Measurements from ENCODE around the gene TBX22. TPM values are rescaled to one million over a fixed set of nuclear protein-coding genes. Genes with fewer than 3 reads are reported as not detected.
"Not testable (repeated sequence)": the region's sequence is repeated elsewhere in the genome, so short reads cannot be mapped to it uniquely, and the experiment has no call there.

Gene TBX22, protein sequence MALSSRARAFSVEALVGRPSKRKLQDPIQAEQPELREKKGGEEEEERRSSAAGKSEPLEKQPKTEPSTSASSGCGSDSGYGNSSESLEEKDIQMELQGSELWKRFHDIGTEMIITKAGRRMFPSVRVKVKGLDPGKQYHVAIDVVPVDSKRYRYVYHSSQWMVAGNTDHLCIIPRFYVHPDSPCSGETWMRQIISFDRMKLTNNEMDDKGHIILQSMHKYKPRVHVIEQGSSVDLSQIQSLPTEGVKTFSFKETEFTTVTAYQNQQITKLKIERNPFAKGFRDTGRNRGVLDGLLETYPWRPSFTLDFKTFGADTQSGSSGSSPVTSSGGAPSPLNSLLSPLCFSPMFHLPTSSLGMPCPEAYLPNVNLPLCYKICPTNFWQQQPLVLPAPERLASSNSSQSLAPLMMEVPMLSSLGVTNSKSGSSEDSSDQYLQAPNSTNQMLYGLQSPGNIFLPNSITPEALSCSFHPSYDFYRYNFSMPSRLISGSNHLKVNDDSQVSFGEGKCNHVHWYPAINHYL
- not detected for total RNA-seq

DNA sequence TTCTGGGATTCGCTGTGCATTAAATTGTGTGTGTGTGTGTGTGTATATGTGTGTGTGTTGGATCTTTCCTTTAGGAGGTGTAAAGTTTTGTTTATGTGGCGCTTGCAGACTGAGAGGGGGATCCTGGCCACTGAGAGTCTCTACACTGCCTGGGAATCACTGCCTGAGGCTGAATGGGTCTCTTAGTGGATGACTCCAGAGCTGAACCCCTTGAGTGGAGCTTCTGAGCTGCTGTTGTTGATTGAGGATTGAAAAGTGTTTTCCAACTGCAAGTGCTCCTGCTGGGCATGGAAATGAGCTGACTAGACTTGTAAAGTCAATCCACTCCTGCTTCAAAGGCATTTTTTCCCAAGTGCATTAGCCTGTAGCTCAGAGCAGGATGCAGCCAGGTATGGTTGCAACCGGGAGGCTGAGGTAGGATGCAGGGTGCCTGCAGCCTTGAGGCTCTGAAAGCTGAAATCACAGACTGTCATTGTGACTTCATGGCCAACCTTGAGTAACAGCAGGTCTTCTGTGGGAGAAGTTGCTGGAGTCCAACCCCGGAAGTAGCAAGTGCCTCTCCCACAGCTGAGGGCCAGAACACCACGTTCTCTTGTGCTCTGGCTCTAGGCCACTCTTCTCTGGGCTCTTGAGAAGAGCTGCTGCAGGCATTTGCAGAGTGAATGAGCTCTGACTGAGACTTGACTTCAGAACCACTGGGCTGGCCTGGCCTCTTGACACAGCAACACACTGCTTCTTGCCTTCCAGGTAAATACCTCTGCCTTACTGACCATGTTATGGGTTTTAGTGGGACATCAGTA is at the start of gene TBX22:
TBX22 (plus strand) TSS at position 613 of the 800 bp plus-strand sequence. CDS start 7,517 bp downstream, outside the sequence.
- Mint-ChIP-seq H3K9me3 (ENCODE audit: low read depth) (no peaks in the 10 kb centered on the region), H3K36me3 (no peaks in the 10 kb centered on the region), H3K27me3 (no peaks in the 10 kb centered on the region), H3K4me3 (no peak within 1 kb of the TSS), H3K4me1 (no peaks in the 10 kb centered on the region), H3K27ac (no peak within 1 kb of the TSS)
- CTCF ChIA-PET: no interaction called here
- DNase-seq (no peak), ATAC-seq (no peak)

- no peak for DNase-seq
- no peaks in the 10 kb centered on the region for H3K27me3 Mint-ChIP-seq
- no peak overlapping the region for H3K4me3 Mint-ChIP-seq
- no peaks in the 10 kb centered on the region for H3K4me1 Mint-ChIP-seq
- peaks cover 4% of the 10 kb centered on the region for H3K9me3 Mint-ChIP-seq (ENCODE audit: low read depth)
- no peaks in the 10 kb centered on the region for H3K36me3 Mint-ChIP-seq
- no peak for ATAC-seq
- no peak overlapping the region for H3K27ac Mint-ChIP-seq
- CTCF ChIA-PET: no interaction called here
Observed at GRCh38 chrX:79975605-79976004, 38.9 kb upstream of the TBX22 start.

- no peak for ATAC-seq
- Mint-ChIP-seq H3K4me1 (no peaks in the 10 kb centered on the region), H3K9me3 (ENCODE audit: low read depth) (no peaks in the 10 kb centered on the region), H3K36me3 (no peaks in the 10 kb centered on the region), H3K27me3 (no peaks in the 10 kb centered on the region), H3K27ac (no peak overlapping the region), H3K4me3 (no peak overlapping the region)
- CTCF ChIA-PET: no interaction called here
- DNase-seq: no peak
Observed at GRCh38 chrX:80004458-80004857, 10.1 kb upstream of the TBX22 start.

DNA sequence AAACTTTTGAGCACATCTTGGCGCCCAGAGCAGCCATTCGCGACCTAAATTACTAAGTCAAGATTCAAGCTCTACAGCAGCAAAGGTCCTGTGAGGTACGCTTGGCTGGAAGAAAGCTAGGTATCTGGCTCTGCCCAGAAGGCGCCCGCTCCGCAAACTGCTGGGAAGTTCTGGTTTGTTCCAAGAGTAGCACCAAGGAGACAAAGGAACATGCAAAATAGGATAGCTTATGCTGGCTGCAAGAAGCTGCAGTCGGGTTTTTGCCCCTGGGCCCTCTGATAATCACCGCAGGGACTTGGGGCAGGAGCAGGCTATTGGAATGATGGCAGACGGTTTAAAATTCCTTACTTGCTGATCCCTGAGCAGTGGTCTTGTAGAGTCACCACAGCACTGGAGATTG is 3.0 kb upstream of the TBX22 start:
- H3K4me1 Mint-ChIP-seq: no peaks in the 10 kb centered on the region
- no peak overlapping the region for H3K4me3 Mint-ChIP-seq
- ATAC-seq (no peak), DNase-seq (no peak)
- H3K36me3 Mint-ChIP-seq: no peaks in the 10 kb centered on the region
- no peaks in the 10 kb centered on the region for H3K27me3 Mint-ChIP-seq
- H3K27ac Mint-ChIP-seq: no peak overlapping the region
- no peaks in the 10 kb centered on the region for H3K9me3 Mint-ChIP-seq (ENCODE audit: low read depth)
- CTCF ChIA-PET: no interaction called here

DNA sequence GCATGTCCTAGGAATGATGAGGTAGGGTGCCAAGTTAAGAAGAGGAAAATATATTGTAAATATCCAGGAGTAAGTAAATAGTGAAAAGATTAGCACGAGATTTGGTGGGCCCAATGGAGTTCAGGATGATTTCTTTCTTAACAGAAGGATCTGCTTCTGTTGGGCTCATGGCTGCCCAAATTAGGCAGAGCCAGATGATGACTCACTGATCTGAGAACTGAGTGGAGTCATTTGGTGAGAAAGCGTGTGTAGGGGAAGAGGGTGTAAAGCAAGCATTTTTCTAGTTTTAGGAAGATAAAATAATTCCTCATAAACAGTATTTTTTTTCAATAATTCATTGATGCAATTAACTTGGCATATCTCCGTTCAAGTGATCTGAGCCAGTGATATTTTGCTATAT is 1.6 kb downstream of the TBX22 start:
- Mint-ChIP-seq H3K4me1 (no peaks in the 10 kb centered on the region), H3K27ac (no peak overlapping the region), H3K9me3 (ENCODE audit: low read depth) (no peaks in the 10 kb centered on the region), H3K27me3 (no peaks in the 10 kb centered on the region), H3K4me3 (no peak overlapping the region), H3K36me3 (no peaks in the 10 kb centered on the region)
- CTCF ChIA-PET: no interaction called here
- ATAC-seq: no peak
- no peak for DNase-seq

- peaks cover 9% of the 10 kb centered on the region for H3K27me3 Mint-ChIP-seq
- no peaks in the 10 kb centered on the region for H3K4me1 Mint-ChIP-seq
- CTCF ChIA-PET: no interaction called here
- DNase-seq (no peak), ATAC-seq (no peak)
- no peaks in the 10 kb centered on the region for H3K9me3 Mint-ChIP-seq (ENCODE audit: low read depth)
- H3K27ac Mint-ChIP-seq: no peak overlapping the region
- H3K36me3 Mint-ChIP-seq: no peaks in the 10 kb centered on the region
- H3K4me3 Mint-ChIP-seq: no peak overlapping the region
Observed at GRCh38 chrX:80021621-80022020, 7.1 kb downstream of the TBX22 start.

DNA sequence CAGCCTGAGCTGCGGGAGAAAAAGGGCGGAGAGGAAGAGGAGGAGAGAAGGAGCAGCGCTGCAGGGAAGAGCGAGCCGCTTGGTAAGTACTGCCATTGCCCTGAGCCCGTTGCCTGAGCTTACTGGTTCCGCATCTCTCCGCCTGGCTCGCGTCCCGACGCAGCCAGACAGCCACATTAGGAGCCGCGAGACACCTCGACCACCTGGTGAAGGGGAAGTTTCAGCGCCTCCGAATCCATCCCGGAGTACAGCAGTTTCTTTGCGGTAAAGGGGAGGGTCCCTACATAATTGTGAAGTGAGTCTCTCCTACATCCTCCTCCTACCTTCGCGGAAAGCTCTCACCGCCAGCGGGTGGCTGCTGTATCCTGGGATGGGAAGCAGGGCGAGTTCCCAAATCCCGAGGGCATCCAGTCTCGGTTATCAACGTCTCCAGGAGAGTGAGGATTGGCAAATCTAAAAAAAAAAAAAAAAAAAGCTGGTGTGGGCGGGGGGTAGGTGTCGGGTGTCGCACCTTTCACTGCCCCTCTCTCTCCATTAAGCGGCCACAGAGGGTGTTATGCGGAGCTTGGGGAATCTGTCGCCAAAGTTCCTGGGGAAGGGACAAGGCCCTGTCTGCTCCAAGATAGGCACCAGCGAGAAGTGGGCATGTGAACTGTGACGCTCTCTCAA is 7.9 kb downstream of the TBX22 start:
- no peak overlapping the region for H3K27ac Mint-ChIP-seq
- ATAC-seq (no peak), DNase-seq (no peak)
- no peaks in the 10 kb centered on the region for H3K9me3 Mint-ChIP-seq (ENCODE audit: low read depth)
- H3K27me3 Mint-ChIP-seq: peaks cover 9% of the 10 kb centered on the region
- no peaks in the 10 kb centered on the region for H3K36me3 Mint-ChIP-seq
- CTCF ChIA-PET: no interaction called here
- H3K4me3 Mint-ChIP-seq: no peak overlapping the region
- H3K4me1 Mint-ChIP-seq: no peaks in the 10 kb centered on the region

- H3K36me3 Mint-ChIP-seq: no peaks in the 10 kb centered on the region
Observed at GRCh38 chrX:80026116-80026515, 11.6 kb downstream of the TBX22 start.

GRCh38 chrX:80066156-80066555 is 51.6 kb downstream of the TBX22 start:
- H3K9me3 Mint-ChIP-seq (ENCODE audit: low read depth); H3K4me3 Mint-ChIP-seq; CTCF ChIA-PET; DNase-seq; ATAC-seq; H3K27me3 Mint-ChIP-seq; H3K36me3 Mint-ChIP-seq; H3K4me1 Mint-ChIP-seq; H3K27ac Mint-ChIP-seq: not testable (repeated sequence)

More at GRCh38 chrX:80026116-80026515, 11.6 kb downstream of the TBX22 start:
- Mint-ChIP-seq H3K9me3 (ENCODE audit: low read depth) (no peaks in the 10 kb centered on the region), H3K27ac (no peak overlapping the region), H3K4me1 (no peaks in the 10 kb centered on the region), H3K4me3 (no peak overlapping the region), H3K27me3 (peaks cover 9% of the 10 kb centered on the region)
- ATAC-seq (no peak), DNase-seq (no peak)
- CTCF ChIA-PET: no interaction called here

GRCh38 chrX:80075625-80076024 is 61.1 kb downstream of the TBX22 start:
- H3K9me3 Mint-ChIP-seq (ENCODE audit: low read depth); H3K27me3 Mint-ChIP-seq; H3K4me3 Mint-ChIP-seq; H3K27ac Mint-ChIP-seq; ATAC-seq; DNase-seq; H3K36me3 Mint-ChIP-seq; H3K4me1 Mint-ChIP-seq; CTCF ChIA-PET: not testable (repeated sequence)
